ENCODE measurements around the gene EPPIN.

EPPIN gene

DNA sequence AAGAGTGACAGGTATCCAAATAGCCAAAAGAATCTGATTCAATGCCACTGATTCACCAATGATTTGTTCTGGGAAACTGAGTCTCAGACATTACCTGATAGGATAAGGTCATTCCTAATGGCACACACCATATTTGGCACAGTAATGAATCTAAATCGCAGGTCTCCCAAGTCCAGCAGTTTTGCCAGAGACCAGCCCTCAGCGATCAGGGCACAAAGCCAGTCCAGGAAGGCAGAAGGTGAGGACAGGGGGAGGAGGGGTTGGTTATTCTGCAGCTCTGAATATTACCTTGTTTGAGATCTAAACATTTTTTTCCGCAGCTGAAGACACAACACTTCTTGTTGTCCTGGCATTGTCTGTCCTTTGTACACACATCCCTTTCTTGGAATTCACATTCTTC, 1.9 kb downstream of the EPPIN start:
- TF ChIP-seq, protein P1, sequence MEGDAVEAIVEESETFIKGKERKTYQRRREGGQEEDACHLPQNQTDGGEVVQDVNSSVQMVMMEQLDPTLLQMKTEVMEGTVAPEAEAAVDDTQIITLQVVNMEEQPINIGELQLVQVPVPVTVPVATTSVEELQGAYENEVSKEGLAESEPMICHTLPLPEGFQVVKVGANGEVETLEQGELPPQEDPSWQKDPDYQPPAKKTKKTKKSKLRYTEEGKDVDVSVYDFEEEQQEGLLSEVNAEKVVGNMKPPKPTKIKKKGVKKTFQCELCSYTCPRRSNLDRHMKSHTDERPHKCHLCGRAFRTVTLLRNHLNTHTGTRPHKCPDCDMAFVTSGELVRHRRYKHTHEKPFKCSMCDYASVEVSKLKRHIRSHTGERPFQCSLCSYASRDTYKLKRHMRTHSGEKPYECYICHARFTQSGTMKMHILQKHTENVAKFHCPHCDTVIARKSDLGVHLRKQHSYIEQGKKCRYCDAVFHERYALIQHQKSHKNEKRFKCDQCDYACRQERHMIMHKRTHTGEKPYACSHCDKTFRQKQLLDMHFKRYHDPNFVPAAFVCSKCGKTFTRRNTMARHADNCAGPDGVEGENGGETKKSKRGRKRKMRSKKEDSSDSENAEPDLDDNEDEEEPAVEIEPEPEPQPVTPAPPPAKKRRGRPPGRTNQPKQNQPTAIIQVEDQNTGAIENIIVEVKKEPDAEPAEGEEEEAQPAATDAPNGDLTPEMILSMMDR (IDR thresholded peaks at IDR 0.05; ENCODE audit: insufficient read depth, low read length, missing control alignments), result no peak
- CTCF ChIA-PET, result interaction anchor here (2.3 kb wide), 1 partner anchor 225 kb away, joined by 43 read pairs; no protein-coding TSS in a partner anchor
- POLR2A ChIA-PET, result no interaction called here
- DNase-seq (ENCODE audit: low read depth, low spot score), result no peak
- H3K4me3 ChIP-seq (ENCODE audit: low read depth, low read length), result no peak overlapping the region

DNA sequence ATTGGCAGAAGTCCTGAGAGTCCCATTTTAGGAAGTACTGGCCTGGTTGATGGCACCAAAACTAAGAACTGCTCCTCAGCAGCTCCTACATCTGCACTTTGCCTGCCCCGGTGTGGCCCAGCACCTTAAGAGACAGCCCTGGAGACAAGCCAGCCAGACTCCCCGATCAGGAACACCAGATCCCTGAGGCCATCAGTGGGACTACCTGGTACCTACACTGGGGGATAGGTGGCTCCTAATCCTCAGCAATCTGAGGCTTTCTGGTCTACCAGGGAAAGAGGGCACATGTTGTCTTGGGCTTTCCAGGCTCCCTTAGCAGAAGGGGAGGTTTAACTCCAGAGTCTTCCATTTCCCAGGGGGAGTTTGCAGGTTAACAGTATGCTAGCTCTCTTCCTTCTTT, 7.8 kb downstream of the EPPIN start, which contains the start of gene WFDC6:
WFDC6 (minus strand) TSS at position 101 of the 400 bp plus-strand sequence; CDS start at position 26, 75 bp downstream.
- TF ChIP-seq, protein P1 (IDR thresholded peaks at IDR 0.05; ENCODE audit: insufficient read depth, low read length, missing control alignments), result no peak
- ChIA-PET POLR2A (no interaction called here), CTCF (interaction anchor here (2.6 kb wide), 1 partner anchor 232 kb away, joined by 12 read pairs; no protein-coding TSS in a partner anchor)
- no peak within 1 kb of the TSS for H3K4me3 ChIP-seq (ENCODE audit: low read depth, low read length)
- DNase-seq (ENCODE audit: low read depth, low spot score), result no peak

DNA sequence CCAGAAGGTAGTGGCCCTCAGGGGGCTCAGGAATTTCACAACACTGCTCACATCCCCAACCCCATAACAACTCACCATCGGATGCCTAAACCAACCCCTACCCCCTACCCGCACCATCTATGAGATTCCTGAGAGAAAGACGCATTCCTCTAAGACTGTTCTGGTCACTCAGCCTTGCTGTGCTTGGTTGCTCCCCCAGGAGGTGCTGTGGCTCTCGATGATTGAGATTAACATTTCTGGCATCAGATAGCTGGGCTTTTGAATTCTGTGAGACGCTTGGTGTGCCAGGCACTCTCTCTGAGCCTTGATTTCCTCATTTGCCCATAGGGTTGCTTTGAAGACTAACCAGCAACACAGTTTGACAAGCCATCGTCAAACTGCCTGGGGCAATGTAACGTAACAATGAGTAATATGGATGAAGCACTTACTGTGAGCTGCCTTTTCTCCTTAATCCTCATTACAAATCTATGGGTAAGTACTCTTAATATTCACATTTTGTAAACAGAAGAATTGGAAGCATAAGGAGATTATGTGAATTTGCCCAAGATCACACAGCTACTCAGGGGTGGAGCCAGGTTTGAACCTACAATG, 8.9 kb downstream of the EPPIN start:
- CTCF ChIA-PET, result interaction anchor here (2.6 kb wide), 1 partner anchor 233 kb away, joined by 12 read pairs; no protein-coding TSS in a partner anchor
- POLR2A ChIA-PET, result no interaction called here
- no peak overlapping the region for H3K4me3 ChIP-seq (ENCODE audit: low read depth, low read length)
- TF ChIP-seq, protein P1 (IDR thresholded peaks at IDR 0.05; ENCODE audit: insufficient read depth, low read length, missing control alignments), result no peak
- no peak for DNase-seq (ENCODE audit: low read depth, low spot score)

DNA sequence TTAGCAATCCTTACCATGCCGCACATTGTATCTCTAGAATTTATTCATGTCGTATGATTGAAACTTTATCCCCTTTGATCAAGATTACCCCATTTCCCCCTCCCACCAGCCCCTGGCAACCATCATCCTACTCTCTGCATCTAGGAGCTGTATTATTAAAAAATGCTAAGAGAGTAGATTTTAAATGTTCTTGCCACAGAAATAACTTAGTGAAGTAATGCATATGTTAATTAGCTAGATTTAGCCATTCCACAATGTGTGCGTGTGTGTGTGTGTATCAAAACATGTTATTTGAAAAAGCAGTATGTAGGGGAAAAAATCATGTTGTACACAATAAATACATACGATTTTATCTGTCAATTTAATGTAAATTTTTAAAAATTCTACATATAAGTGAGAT, 19.9 kb downstream of the EPPIN start:
- no peak for DNase-seq (ENCODE audit: low read depth, low spot score)
- TF ChIP-seq, protein P1 (IDR thresholded peaks at IDR 0.05; ENCODE audit: insufficient read depth, low read length, missing control alignments), result no peak
- H3K4me3 ChIP-seq (ENCODE audit: low read depth, low read length), result no peak overlapping the region
- ChIA-PET POLR2A (no interaction called here), CTCF (interaction anchor here (0.6 kb wide), 1 partner anchor 265 kb away, joined by 3 read pairs; the partner anchor contains the start of genes DNTTIP1 and WFDC3)

DNA sequence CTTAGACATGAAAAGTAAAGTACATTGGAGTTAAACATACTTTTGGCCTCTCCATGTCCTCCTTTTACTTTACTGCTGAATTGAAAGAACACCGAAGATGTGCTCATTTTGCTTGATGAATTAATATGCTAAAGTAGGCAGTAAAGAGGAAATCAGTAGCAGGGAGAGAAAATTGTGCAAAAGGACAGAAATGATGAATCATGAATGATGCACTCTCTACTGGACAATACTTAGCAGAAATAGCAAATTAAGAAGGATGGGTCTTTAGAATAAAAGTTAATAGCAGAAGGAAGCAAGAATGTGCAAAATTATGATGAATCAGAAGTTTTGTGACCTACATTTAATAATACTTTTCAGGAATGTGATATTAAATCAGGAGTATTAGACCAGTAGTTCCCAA, 23.4 kb downstream of the EPPIN start:
- DNase-seq (ENCODE audit: low read depth, low spot score), result no peak
- H3K4me3 ChIP-seq (ENCODE audit: low read depth, low read length), result no peak overlapping the region
- CTCF ChIA-PET, result interaction anchor here (1.0 to 2.1 kb wide), 2 partner anchors 230 to 247 kb away, joined by 3 to 7 read pairs; no protein-coding TSS in a partner anchor
- POLR2A ChIA-PET, result no interaction called here
- TF ChIP-seq, protein P1 (IDR thresholded peaks at IDR 0.05; ENCODE audit: insufficient read depth, low read length, missing control alignments), result no peak

DNA sequence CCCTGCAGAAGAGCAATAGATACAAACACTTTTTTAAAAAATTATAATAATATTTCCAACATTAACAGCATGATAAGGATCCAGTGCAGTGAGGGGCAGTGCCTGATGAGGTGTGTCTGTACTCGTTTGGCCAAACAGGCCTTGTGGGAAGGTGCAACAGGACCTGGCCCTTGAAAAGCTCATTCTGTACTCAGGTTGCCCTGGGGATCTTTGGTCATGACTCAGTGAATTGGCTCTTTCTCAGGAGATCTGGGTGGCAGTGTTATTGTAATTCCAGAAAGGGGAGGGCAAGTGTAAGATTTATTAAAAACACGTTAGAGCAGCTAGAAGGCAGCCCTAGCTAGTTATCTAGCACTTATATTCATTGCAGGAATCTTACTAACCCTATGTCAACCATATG, 28.9 kb downstream of the EPPIN start:
- CTCF ChIA-PET, result no interaction called here
- DNase-seq (ENCODE audit: low read depth, low spot score), result no peak
- POLR2A ChIA-PET, result no interaction called here
- H3K4me3 ChIP-seq (ENCODE audit: low read depth, low read length), result no peak overlapping the region
- TF ChIP-seq, protein P1 (IDR thresholded peaks at IDR 0.05; ENCODE audit: insufficient read depth, low read length, missing control alignments), result no peak
